Fibroblast of skin of left quadriceps (primary cell): Measurements from ENCODE around the gene PSMD5.

ENCODE experiments used
- DNase-seq, 2 experiments: peaks; one replicate each; pipeline ENCODE4 v3.0.0-alpha.2; 2013; ENCODE audit warnings: low read depth in 2 of 2

Gene PSMD5

DNA sequence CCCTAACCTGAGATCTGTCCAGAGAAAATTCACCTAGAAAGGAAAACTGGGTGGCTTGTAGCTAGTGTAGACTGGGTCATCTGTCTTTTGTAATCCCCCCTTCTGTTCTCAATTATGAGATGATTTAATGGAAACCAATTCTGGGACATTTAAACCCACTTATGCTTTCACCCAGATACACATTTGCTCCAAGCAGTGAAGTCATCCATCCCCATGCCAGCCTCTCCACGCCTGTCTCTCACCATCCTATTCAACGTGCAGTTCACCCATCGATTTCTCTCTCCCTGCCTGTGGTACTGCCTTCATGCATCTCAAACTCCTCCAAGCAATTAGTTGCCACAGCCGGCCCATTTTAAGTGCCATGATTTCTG lies 32.5 kb upstream of the PSMD5 start:
- no peak for DNase-seq

DNA sequence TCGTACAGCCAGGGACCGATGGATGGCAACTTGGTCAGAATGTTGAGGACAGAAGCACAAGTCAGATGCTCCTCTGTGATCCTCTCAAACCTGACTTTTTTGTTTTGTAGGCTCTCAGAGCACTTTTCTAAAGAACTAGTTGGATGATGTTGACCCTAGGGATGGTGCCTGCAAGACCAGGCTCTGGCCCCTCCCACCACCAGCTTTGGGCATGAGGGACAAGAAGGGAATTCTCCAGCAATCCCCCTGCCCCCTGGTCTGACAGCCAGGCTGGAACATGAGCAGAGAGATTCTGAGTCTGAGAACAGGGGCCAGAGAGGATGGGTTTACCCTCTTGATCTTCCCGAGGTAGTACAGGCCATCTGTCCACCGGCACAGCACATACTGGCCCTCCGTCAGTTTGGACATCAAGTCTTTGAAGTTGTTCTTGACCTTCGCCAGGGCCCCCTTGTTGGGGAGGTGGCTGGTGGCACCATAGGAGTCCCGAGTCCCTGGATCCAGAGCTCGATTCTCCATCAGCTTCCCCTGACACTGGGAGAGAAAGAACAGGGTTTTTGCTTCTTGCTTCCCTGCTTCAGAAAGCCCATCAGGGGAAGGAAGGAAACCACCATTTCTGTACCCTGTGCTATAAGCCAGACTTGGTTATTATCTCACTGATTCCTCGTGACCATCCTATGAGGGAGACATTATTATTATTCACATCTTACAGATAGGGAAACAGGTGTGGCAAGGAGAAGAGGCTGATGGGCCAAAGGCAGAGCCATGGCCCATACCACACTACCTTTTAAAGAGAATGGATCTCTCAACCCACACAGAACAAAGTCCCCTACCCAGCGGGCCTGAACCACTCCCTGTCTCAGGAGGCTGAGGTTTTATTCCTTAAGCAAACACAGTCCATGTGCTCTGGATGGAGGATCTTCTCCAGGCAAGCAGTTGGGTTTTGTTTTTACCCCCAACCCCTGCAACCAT lies 31.8 kb upstream of the PSMD5 start:
- DNase-seq, result no peak

GRCh38 chr9:120873512-120873911 lies 30.8 kb upstream of the PSMD5 start:
- DNase-seq, result no peak

DNA sequence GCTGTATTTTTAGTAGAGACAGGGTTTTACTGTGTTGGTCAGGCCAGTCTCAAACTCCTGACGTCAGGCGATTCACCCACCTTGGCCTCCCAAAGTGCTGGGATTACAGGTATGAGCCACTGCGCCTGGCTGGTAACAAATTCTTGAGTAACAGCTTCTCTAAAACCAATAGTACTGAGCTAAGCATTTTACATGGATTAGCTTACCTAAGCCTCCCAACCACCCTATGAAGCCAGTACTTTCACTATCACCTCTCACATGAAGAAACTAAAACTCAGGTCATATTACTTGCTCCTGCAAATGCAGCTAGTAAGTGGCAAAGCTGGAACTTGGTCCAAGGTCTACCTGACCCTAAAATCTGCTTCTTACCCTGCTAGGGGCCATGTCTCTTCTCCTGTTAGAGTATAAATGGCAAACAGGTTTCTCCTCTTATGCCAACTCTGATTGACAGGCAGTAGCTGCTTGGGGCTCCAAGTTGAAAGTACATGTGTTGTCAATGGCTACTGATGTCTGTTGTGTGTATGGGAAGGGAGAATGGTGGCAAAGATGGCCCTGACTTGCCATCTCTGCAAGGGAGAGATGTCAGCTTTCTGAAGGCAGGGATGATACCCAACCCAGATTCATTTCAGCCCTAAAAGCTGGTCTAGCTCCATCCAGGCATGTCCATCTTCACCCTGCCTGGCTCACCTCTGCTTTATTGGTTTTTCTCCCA lies 30.2 kb upstream of the PSMD5 start:
- DNase-seq, result no peak

GRCh38 chr9:120870206-120870605 lies 27.5 kb upstream of the PSMD5 start:
- DNase-seq, result no peak

DNA sequence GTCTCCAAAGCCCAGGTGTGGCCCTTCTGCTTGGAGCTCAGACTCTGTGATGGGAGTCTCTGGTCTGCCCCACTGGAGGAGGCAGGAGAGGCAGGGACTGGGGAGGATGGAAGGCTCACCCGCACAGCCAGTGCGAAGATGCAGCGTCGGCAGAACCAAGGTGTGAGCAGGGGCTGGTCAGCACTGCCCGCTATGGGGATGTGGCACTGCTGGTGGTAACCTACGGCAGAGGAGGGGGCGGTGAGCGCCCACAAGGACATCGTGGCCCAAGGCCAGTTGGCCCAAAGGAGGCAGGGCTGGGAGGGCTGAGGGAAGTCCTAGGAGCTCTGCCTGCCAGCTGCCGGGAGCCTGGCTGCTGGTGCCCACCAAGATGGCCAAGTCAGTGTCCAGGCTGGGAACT lies 27.0 kb upstream of the PSMD5 start:
- no peak for DNase-seq

DNA sequence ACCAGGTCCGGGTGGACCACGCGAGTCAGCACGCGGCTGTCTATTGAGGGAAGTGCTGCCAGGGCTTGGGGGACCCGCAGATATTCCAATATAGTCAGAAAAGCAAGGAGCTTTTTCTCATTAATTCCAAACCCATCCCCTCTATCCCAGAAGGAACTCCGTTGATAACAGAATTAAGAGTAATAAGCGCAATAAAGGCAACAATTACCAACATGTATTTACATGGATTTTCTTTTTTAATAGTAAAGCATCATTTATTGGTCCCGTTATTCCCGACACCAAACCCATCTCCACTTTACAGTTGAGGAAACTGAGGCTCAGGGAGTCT lies 26.6 kb upstream of the PSMD5 start:
- no peak for DNase-seq

- peak; percentile 79 for DNase-seq
These were observed 26.1 kb upstream of the PSMD5 start for GRCh38 chr9:120868676-120869359.

DNA sequence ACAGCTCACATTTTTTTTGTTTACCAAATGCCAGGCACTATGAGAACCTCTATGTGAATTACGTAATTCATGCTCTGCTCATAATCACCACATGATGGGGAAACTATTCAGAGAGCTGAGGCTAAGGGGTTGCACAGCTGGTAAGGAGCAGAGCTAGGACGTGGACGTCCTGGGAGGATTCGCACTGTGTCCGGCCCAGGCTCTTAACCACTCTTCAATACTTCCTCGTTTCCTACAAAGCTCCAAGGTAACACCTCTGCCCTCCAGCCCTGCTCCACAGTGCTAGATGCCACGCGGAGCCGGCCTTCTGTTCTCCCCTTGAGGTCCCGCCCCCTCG lies 25.6 kb upstream of the PSMD5 start:
- peak in 1 of 2 experiments; percentile 34 for DNase-seq

DNA sequence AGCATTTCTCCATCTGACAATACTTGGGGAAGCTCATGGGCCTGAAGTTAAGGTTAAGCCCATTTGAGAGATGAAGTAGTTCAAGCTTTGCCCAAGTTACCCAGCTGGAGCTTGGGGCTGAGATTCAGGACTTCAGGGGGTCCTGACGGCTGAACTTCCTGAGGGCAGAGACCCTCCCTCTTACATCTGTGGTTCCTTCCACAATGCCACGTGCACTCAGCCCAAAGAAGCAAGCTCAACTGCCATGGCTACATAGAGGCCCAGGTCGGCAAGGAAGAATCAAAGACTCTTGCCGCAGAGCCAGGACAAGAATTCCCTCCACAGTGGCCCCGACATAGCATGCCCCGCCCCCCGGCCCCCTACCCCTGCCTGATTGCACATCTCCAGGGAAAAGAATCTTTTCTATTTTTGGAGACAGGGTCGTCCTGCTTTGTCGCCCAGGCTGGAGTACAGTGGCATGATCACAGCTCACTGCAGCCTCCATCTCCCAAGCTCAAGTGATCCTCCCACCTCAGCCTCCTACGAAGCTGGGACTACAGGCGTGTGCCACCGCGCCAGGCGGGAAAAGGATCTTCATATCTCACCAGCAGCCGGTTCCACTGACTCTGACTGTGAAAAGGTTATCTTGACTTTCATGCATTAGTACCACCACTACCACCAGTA lies 25.1 kb upstream of the PSMD5 start:
- no peak for DNase-seq

GRCh38 chr9:120866651-120867050 lies 23.9 kb upstream of the PSMD5 start:
- DNase-seq, result no peak

- no peak for DNase-seq
These were observed 23.1 kb upstream of the PSMD5 start for GRCh38 chr9:120865809-120866208.

DNA sequence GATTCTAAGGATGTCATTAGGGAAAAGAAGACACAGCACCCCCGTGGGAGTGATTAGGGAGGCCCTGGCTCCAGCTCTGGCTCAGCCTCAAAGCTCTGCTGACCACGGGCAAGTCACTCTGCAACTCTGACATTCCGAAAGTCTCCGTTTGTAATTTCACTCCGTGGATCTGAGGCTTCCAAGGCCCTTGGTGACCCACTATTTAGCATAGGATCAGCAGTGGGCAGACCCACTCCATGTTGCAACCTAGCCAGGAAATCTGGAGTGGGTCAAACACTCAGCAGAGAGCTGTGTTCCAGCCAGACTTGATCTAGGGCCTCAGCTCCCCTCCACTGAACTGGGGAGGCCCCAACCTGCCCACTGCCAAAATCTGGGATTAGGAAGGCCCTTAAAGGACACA lies 22.5 kb upstream of the PSMD5 start:
- no peak for DNase-seq

- no peak for DNase-seq
These were observed 22.0 kb upstream of the PSMD5 start for GRCh38 chr9:120864719-120865118.

DNA sequence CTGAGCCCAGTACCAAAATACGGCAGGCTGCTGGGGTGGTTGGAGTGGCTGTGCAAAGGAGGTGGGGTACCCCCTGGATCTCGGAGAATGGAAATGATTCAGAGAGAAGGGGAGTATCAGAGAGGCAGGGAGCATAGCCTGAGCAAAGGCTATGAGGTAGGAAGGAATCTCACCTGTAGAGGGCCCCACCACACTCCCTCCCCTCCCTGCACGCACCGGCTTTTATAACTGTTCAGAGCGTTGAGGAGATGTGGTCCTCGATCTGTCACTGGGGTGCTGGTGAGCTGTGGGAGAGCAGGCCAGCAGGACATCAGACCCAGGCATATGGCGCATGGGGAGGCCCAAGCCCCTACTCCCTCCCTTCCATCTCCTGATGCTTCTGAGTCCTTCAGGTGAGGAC lies 21.1 kb upstream of the PSMD5 start:
- no peak for DNase-seq

- no peak for DNase-seq
These were observed 19.7 kb upstream of the PSMD5 start for GRCh38 chr9:120862452-120862851.

GRCh38 chr9:120861935-120862334 lies 19.2 kb upstream of the PSMD5 start:
- DNase-seq, result no peak

DNA sequence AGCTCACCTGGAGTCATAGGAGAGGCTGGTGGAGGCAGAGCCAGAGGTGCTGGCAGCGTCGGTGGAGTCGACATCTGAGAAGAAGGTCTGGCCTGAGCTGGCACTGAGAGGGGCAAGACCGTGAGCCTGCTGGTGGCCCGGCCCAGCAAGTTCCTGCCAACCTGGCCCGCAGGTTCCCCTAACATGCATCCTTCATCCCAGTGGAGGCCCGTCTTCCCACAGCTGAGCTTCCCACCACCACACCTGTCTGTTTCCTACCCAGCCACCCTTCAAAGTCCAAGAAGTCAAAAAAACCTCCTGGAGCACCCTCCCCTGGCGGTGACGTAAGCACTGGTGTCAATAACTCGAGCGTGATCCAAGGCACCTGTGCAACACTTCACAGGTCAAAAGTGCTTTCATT lies 17.4 kb upstream of the PSMD5 start:
- no peak for DNase-seq

GRCh38 chr9:120859361-120859760 lies 16.6 kb upstream of the PSMD5 start:
- DNase-seq, result no peak

DNA sequence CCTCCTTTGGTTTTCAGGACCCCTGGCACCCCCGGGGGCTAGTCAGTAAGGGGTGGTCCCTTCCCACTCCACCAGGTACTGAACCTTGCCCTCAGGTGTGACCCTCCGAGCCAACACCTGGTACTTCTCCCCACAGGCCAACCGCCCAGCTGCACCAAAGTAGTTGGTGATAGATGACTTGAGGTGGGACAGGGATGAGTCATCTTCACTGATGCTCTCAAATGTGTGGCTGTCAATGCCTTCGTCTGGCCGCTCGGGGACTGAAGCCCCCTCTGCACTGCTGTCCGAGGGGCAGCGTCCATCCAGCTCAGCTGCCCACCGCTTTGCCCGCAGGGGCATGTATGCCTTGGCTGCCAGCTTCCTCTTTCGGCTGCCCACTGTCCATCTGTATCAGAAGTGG lies 15.2 kb upstream of the PSMD5 start:
- no peak for DNase-seq

DNA sequence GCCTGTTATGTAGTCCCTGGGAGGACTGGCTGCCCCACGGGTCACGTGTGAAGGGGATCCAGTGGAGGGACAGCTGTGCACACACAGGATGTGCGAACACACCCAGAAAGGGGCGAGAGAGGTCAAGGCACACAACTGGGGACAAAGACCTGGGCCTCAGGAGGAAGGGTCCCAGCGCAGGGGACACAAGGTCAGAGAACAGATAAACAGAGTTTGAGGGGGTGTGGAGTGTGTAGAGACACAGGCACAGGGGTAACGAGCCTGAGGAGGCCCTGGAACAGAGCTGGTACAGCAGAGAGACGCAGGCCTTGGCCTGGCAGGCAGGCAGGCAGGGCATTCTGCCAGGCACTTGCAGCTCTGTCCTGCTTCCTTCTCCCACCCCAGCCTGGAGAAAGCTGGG lies 14.8 kb upstream of the PSMD5 start:
- no peak for DNase-seq

DNA sequence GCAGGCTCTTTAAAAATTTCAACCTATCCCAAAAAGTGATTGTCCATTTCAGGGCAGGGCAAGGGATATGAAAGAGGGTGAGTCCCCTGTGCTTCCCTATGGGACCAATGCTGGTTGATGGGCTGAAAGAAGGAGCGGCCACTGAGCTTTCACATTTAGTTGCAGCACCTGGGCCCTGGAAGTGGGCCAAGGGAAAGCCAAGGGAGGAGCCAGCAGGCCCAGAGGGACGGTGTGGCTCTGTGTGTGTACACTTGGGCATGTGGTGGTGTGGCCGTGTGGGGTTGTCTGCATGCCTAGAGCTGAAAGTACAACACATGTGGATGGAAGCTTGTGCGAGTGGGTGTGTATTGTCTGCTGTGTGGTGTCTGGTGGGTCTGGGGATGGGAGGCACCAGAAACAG lies 14.0 kb upstream of the PSMD5 start:
- no peak for DNase-seq
